Central memory CD8-positive, alpha-beta T cell (primary cell): ENCODE results near the gene KLHL4.
"Not testable (repeated sequence)": the region's sequence is repeated elsewhere in the genome, so short reads cannot be mapped to it uniquely, and the experiment has no call there.

Experiments
- ATAC-seq: fragments of 150-1000 bp; cut with Tn5 transposase; replicated peaks from 2 replicates; pipeline ENCODE4 v1.10.0; 2022; ENCODE audit warnings: mild to moderate bottlenecking, moderate FRiP score, moderate number of reproducible peaks; ENCODE audit not compliant: poor library complexity, severe bottlenecking; ENCODE audit errors: extremely low read depth
- DNase-seq, 2 donors: peaks; one replicate each; pipeline ENCODE4 v3.0.0; 2021; ENCODE audit warnings: low spot score in 2 of 2
- H3K27ac Mint-ChIP-seq: one replicate; pipeline ENCODE4 v1.8.0; 2022; ENCODE audit warnings: low read depth, mild to moderate bottlenecking, moderate library complexity, mixed read lengths
- H3K27me3 Mint-ChIP-seq: one replicate; pipeline ENCODE4 v1.8.0; 2022; ENCODE audit warnings: mixed read lengths
- H3K36me3 Mint-ChIP-seq: one replicate; pipeline ENCODE4 v1.8.0; 2022; ENCODE audit warnings: mild to moderate bottlenecking, moderate library complexity, mixed read lengths; ENCODE audit not compliant: insufficient read depth
- H3K4me1 Mint-ChIP-seq: one replicate; pipeline ENCODE4 v1.8.0; 2022; ENCODE audit warnings: mixed read lengths
- H3K4me3 Mint-ChIP-seq: one replicate; pipeline ENCODE4 v1.8.0; 2022; ENCODE audit warnings: mild to moderate bottlenecking, moderate library complexity, mixed read lengths
- H3K9me3 Mint-ChIP-seq: one replicate; pipeline ENCODE4 v1.8.0; 2022; ENCODE audit warnings: mixed read lengths

Gene KLHL4

GRCh38 chrX:87687703-87688102, 170.1 kb downstream of the KLHL4 start:
- no peak for ATAC-seq
- H3K36me3 Mint-ChIP-seq, result no peaks in the 10 kb centered on the region
- peaks cover 18% of the 10 kb centered on the region for H3K9me3 Mint-ChIP-seq
- no peaks in the 10 kb centered on the region for H3K4me1 Mint-ChIP-seq
- DNase-seq, result no peak
- no peaks in the 10 kb centered on the region for H3K27me3 Mint-ChIP-seq
- no peak overlapping the region for H3K4me3 Mint-ChIP-seq
- no peak overlapping the region for H3K27ac Mint-ChIP-seq

GRCh38 chrX:87688113-87688748, 170.6 kb downstream of the KLHL4 start:
- not testable (repeated sequence) for H3K4me1 Mint-ChIP-seq, H3K36me3 Mint-ChIP-seq, H3K4me3 Mint-ChIP-seq, ATAC-seq, DNase-seq, H3K27me3 Mint-ChIP-seq, H3K27ac Mint-ChIP-seq
- peaks cover 14% of the 10 kb centered on the region for H3K9me3 Mint-ChIP-seq

DNA sequence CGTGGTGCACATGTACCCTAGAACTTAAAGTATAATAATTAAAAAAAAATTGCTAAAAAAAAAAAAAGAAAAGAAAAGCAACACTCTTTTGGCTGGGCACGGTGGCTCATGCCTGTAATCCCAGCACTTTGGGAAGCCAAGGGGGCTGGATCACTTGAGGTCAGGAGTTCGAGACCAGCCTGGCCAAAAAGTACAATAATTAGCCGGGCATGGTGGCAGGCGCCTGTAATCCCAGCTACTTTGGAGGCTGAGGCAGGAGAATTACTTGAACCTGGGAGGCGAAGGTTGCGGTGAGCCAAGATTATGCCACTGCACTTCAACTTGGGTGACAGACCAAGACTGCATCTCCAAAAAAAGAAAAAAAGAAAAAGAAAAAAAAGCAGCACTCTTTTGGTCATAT, 171.6 kb downstream of the KLHL4 start:
- not testable (repeated sequence) for H3K36me3 Mint-ChIP-seq, H3K4me3 Mint-ChIP-seq, H3K4me1 Mint-ChIP-seq, H3K27ac Mint-ChIP-seq, H3K27me3 Mint-ChIP-seq, ATAC-seq, DNase-seq
- H3K9me3 Mint-ChIP-seq, result peaks cover 14% of the 10 kb centered on the region

GRCh38 chrX:87693204-87693603, 175.6 kb downstream of the KLHL4 start:
- no peak for ATAC-seq
- Mint-ChIP-seq H3K27ac (no peak overlapping the region), H3K4me1 (no peaks in the 10 kb centered on the region), H3K36me3 (no peaks in the 10 kb centered on the region), H3K4me3 (no peak overlapping the region), H3K27me3 (no peaks in the 10 kb centered on the region), H3K9me3 (peaks cover 5% of the 10 kb centered on the region)
- no peak for DNase-seq

GRCh38 chrX:87697409-87697808, 179.8 kb downstream of the KLHL4 start:
- Mint-ChIP-seq H3K27me3 (no peaks in the 10 kb centered on the region), H3K4me1 (no peaks in the 10 kb centered on the region), H3K36me3 (no peaks in the 10 kb centered on the region), H3K9me3 (no peaks in the 10 kb centered on the region), H3K27ac (no peak overlapping the region), H3K4me3 (no peak overlapping the region)
- ATAC-seq (no peak), DNase-seq (no peak)

DNA sequence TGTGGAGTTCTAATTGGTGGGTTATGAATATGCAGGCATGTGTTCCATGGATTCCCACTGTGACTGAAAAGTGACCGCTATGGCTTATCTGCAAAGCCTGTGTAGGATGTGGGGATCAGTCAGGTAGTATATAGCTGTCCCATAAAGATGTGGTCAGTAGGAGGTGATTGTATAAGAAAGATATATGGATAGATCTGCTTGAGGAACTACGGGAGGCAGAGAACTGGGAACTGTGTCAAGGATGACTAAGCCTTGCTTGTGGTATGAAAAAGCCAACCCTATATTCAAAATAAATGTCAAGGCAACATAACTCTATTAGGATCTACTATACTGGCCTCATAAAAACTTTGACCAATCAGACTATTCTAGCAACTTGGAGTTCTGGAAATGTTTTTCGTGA, 185.2 kb downstream of the KLHL4 start:
- no peak for DNase-seq
- Mint-ChIP-seq H3K27me3 (no peaks in the 10 kb centered on the region), H3K4me3 (no peak overlapping the region), H3K9me3 (peaks cover 7% of the 10 kb centered on the region), H3K4me1 (no peaks in the 10 kb centered on the region), H3K36me3 (no peaks in the 10 kb centered on the region), H3K27ac (no peak overlapping the region)
- no peak for ATAC-seq

DNA sequence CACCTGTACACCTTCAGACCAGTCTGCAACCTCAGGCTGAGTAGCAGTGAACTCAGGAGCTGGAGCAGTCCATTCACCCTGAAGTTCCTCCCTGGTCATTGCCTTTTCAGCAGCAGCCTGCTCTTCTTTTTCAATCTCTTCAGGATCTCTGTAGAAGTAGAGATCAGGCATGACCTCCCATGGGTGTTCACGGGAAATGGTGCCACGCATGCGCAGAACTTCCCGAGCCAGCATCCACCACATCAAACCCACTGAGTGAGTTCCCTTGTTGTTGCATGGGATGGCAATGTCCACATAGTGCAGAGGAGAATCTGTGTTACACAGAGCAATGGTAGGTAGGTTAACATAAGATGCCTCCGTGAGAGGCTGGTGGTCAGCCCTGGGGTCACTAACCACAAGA, 185.9 kb downstream of the KLHL4 start:
- H3K9me3 Mint-ChIP-seq, H3K4me1 Mint-ChIP-seq, H3K36me3 Mint-ChIP-seq, DNase-seq, H3K27ac Mint-ChIP-seq, H3K27me3 Mint-ChIP-seq, H3K4me3 Mint-ChIP-seq, ATAC-seq: not testable (repeated sequence)

GRCh38 chrX:87706134-87706533, 188.5 kb downstream of the KLHL4 start:
- no peak overlapping the region for H3K4me3 Mint-ChIP-seq
- no peak overlapping the region for H3K27ac Mint-ChIP-seq
- no peaks in the 10 kb centered on the region for H3K27me3 Mint-ChIP-seq
- H3K4me1 Mint-ChIP-seq, result no peaks in the 10 kb centered on the region
- ATAC-seq (no peak), DNase-seq (no peak)
- H3K9me3 Mint-ChIP-seq, result peaks cover 12% of the 10 kb centered on the region
- H3K36me3 Mint-ChIP-seq, result no peaks in the 10 kb centered on the region

GRCh38 chrX:87710580-87710979, 193.0 kb downstream of the KLHL4 start:
- DNase-seq (no peak), ATAC-seq (no peak)
- H3K27me3 Mint-ChIP-seq, result no peaks in the 10 kb centered on the region
- H3K27ac Mint-ChIP-seq, result no peak overlapping the region
- no peaks in the 10 kb centered on the region for H3K4me1 Mint-ChIP-seq
- H3K4me3 Mint-ChIP-seq, result no peak overlapping the region
- no peaks in the 10 kb centered on the region for H3K36me3 Mint-ChIP-seq
- peaks cover 9% of the 10 kb centered on the region for H3K9me3 Mint-ChIP-seq
